GM18507 (cell line): ENCODE results near the gene LIMD2.
"Not testable (repeated sequence)": the region's sequence is repeated elsewhere in the genome, so short reads cannot be mapped to it uniquely, and the experiment has no call there.

Source experiments
- DNase-seq: peaks from one replicate; pipeline ENCODE4 v3.0.0; 2011; ENCODE audit warnings: low read depth; ENCODE audit not compliant: insufficient read length; ENCODE audit errors: extremely low spot score
- FAIRE-seq: peaks from 2 replicates; lab custom pipeline; 2011; peaks lifted over from hg19 to GRCh38; lab: Jason Lieb, UNC

LIMD2 gene

DNA sequence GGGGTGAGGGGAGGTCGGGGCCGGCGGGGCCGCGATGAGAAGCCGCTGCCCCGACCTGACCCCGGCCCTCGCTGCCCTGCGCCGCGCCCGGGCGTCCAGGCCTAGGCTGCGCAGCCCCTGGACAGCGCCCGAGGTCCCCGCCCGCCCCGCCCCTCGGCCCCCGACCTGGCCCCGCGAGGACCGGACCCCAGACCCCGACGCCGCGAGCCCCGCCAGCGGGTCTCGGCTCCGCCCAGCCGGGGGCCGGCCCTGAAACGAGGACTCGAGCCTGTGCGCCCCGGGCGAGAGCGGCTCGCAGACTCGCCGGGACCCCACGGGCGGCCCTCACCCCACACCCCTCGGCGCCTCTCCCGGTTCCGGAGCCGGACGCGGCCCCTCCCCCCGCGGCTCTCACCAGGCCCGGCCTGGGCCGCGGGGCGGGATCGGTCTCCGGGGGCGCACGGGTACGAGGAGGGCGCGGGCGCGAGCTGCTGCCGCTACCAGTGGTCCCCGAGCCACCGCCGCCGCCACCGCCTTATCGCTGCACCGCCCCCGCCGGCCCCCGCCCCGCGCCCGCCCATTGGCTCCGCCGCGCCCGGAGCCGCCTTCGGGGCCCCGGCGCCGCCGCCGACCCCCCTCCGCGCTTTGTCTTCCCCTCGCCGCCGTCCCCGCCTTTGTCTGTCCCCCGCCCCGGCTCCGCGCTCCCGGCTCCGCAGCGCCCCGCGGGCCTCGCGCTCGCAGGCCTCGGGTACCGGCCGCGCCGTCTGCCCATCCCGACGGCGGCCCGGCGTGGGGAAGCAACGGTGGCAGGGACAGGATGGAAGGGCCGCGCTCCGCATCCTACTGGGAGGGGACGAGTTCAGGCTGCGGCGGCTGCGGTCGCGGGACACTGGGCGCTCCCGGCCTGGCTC, at the start of gene LIMD2:
TSS of gene LIMD2 (minus strand) at position 488 of the 890 bp plus-strand sequence. CDS start 827 bp downstream, outside the sequence.
- no peak for FAIRE-seq

GRCh38 chr17:63741408-63742173, 41.7 kb upstream of the LIMD2 start, which contains the start of gene STRADA:
STRADA (minus strand) TSS chr17:63741799; CDS start chr17:63728369, 13,430 bp downstream.
- peak; percentile 92 for DNase-seq
- FAIRE-seq: peak; percentile 95

More for the DNA sequence above, at the start of gene LIMD2:
- DNase-seq: peak; percentile 50

- no peak for FAIRE-seq
- DNase-seq: no peak
Observed at GRCh38 chr17:63741143-63741407, 41.1 kb upstream of the LIMD2 start.

- DNase-seq (no peak), FAIRE-seq (no peak)
Observed at GRCh38 chr17:63740464-63741142, 40.7 kb upstream of the LIMD2 start.

GRCh38 chr17:63735691-63736090, 35.8 kb upstream of the LIMD2 start:
- FAIRE-seq (no peak), DNase-seq (no peak)

- FAIRE-seq: no peak
- DNase-seq: no peak
Observed at GRCh38 chr17:63722403-63722802, 22.5 kb upstream of the LIMD2 start.

DNA sequence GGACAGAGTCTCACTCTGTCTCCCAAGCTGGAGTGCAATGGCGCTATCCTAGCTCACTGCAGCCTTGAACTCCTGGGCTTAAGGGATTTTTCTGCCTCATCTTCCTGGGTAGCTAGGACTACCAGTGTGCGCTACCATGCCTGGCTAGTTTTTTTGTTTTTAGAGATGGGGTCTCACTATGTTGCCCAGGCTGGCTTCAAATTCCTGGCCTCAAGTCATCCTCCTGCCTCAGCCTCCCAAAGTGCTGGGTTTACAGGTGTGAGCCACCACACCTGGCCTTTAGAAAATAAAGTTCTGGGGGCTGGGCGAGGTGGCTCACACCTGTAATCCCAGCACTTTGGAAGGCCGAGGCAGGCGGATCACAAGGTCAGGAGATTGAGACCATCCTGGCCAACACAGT, 20.3 kb upstream of the LIMD2 start:
- not testable (repeated sequence) for FAIRE-seq, DNase-seq

DNA sequence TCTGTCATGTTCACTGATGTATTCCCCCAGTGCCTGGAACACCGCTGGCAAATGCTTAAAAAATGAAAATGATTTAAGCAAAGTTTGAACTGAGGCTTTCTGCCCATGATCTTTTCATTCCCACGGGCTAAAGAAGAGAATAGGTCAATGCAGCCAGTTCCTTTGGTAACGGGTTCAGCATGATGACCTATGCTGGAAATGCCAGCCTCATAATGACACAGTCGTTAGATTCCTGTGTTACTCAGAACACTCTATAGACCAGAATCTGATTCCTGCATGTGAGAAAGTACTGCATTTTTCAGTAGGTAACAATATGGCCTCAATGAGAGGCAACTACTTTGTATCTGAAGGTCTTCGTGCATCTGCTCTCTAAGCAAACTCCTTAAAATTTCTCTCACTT, 19.1 kb upstream of the LIMD2 start:
- no peak for DNase-seq
- FAIRE-seq: no peak

- no peak for DNase-seq
- FAIRE-seq: no peak
Observed at GRCh38 chr17:63716426-63716825, 16.5 kb upstream of the LIMD2 start.

- DNase-seq (no peak), FAIRE-seq (no peak)
Observed at GRCh38 chr17:63714550-63715277, 14.8 kb upstream of the LIMD2 start.

DNA sequence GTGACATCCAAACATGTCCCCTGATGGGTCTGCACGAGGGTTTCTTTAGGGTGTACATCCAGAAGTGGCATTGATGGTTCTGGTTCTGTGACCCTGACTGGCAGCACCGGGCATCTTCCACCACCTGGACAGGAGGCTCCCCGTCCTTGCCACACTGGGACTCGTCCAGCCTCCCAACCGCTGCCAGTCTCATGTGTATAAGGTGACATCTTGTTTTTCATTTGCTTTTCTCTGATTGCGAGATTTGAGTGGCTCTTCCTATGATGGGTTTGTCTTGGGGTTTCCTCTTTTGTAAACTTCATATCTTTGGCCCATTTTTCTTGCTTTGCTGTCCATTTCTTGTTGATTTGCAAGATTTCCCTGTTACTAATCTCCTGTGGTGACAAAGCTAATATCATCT, 9.2 kb upstream of the LIMD2 start:
- DNase-seq: no peak
- no peak for FAIRE-seq

DNA sequence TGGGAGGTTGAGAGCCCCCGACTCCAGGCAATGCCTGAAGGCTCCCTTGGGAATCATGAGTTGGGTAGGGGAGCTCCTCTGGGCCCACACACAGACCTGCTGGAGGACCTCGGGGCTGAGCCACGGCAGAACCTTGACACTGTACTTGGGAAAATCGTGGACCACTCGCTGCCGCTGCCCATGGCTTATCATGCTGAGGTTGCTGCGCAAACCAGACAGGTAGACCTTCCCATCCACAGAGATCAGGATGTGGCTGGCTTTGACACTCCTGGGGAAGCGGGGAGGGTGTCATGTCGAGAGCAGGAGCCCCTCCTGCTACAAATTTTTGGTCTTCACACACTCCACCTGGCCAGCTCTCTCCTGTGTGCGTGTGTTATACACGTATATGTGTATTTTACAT, 7.2 kb upstream of the LIMD2 start:
- FAIRE-seq: no peak
- DNase-seq: no peak

DNA sequence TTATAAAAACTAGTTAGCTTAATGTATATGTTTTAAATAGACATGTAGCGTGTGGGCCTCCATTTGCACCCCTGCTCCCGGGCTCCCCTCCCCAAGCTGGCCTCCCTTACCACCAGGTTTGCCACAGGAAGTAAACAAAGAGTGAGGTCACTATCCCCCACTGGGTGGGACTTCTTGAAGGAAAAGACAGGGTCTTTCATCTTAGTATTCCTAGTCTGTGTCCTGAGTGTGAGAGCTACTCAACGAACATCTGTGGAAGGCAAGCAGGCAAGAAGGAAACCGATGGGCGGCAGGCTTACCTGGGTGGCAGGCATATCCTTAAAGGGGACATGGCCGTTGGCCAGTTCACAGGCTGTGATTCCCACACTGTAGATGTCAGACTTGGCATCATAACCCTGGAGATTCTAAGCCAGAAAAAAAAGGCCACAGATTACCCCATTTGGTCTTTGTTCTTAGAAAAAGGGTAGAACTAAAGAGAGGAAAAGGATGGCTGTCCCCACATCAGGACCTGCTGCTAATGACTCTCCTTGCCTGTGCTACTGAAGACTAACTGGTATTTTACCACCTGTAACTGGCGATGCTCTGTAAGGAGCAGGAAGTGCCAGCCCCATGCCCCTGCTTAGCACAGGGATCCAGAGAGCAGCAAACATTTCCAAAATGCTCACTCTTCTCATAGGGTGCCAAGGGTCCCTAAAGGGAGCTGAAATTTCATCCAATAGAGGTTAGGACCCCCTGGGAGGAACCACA, 6.6 kb upstream of the LIMD2 start:
- DNase-seq: no peak
- FAIRE-seq: no peak

GRCh38 chr17:63705657-63706056, 5.7 kb upstream of the LIMD2 start:
- DNase-seq (no peak), FAIRE-seq (no peak)

DNA sequence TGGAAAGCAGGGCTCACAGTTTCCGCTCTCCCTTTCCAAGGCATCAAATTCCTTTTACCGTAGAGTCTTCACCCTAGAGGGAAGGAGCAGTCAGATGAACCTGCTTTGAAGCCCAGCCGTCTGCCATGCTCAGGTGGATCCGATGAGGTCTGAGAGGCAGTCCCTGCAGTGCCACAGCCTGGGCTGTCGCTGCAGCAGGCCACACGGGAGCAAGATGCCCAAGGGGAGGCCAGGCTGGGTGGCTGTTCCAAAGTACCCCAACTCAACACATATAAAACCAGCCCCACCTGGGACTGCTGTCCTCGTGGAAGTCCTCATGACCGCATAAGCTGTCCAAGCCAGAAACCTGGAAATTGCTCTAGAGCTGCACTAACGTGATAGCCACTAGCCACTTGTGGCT, 4.9 kb upstream of the LIMD2 start:
- FAIRE-seq: no peak

DNA sequence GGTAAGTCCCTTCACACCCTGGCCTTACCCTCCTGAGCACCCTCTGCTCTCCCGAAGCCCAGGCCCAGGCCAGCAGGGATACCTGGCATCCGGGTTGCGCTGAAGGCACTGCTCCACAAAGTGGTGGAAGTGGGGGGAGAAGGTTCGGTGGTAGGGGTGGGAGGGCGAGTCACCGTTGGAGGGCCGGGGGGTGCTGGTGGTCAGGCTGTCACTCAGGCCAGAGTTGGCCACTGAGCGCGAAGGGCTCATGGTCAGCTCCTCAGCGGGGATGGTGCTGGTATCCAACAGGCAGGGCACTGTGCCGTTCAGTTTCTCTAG, 4.3 kb upstream of the LIMD2 start:
- no peak for DNase-seq
- FAIRE-seq: no peak

More for the DNA sequence above, 4.9 kb upstream of the LIMD2 start:
- DNase-seq: no peak

GRCh38 chr17:63703556-63704258, 3.8 kb upstream of the LIMD2 start:
- FAIRE-seq (no peak), DNase-seq (no peak)

DNA sequence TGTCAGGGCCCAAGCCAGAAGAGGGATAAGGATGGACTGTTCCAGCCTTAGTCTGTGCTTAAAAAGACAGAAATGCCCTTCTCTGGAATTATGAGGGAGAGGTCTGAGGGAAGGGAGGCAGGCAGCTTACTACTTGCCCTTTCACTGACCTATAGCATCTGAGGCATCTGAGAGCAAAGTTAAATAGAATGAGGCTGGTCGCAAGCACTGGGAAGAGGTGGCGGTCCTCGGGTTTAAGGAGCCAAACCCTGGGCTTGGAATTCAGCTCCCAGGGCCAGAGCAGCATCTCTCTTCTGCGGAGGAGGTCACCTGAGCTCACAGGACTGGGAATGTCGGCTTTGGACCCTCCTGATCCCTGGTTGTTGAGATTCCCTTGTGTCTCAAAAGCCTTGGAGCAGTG, 3.1 kb upstream of the LIMD2 start:
- DNase-seq: no peak
- FAIRE-seq: no peak

GRCh38 chr17:63702721-63703015, 2.7 kb upstream of the LIMD2 start:
- FAIRE-seq: no peak
- no peak for DNase-seq
